ENCODE measurements around the gene CCDC184.
A peak's percentile ranks its signal among the peaks of the same experiment; 100 is the strongest.

The CCDC184 gene

DNA sequence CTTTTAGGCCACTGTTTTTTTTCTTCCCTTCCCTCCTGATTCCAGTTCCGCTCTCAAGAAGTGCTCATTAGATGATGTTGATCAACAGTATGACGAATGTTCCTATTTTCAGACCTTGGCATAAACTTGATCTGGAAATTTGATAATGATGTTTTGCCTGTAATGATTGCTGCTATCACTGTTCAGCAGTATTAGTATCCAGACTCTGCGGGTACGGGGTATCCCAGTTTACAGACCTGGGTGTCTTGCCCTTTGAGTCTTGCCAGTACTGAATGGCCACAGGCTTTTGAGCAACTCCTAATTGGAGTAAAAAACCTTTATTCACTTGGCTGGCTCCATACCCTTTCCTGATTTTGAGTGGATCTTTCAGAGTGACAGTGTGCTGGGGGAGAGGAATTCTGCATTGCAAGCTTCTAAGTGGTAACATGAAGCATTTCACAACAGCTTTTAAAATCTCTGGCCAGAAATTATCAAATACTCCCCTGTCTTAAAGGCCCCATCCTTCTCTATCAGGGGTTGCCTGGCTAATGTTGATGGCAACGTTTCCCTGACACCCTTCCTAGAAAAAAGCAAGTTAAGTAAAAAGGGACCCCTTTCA is 20.2 kb upstream of the CCDC184 start:
- no peak for TF ChIP-seq TCF12 (IDR thresholded peaks at IDR 0.05; ENCODE audit: low read depth)
- no peak for TF ChIP-seq TEAD4 (IDR thresholded peaks at IDR 0.05)
- TF ChIP-seq FOXM1 (IDR thresholded peaks at IDR 0.05; ENCODE audit: borderline replicate concordance, low read depth), result no peak

DNA sequence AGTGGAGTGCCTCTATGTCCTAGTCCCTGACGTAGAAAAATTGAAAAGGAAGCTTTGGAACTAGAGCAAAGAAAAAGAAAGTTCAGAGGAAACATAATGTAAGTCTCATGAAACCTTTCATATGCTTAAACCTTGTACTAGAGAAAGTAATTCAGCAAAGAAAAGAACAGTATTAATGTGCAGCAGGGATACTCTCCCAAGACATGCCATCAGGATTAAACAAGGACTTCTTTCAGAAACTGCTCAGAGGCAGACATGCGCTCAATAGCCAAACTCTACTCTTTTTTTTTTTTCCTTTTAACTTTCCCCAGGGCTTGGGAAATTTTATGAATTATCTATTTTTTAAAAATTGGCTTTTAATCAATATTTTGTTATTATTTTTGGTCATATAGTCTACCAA is 19.0 kb upstream of the CCDC184 start:
- no peak for TF ChIP-seq EP300 (IDR thresholded peaks at IDR 0.05; ENCODE audit: borderline replicate concordance)
- no peak for TF ChIP-seq CREB1 (IDR thresholded peaks at IDR 0.05; ENCODE audit: low read depth)
- no peak for TF ChIP-seq REST (IDR thresholded peaks at IDR 0.05; ENCODE audit: low read depth)
- TF ChIP-seq NFIC (IDR thresholded peaks at IDR 0.05), result no peak
- TF ChIP-seq RAD21 (IDR thresholded peaks at IDR 0.05; ENCODE audit: low read depth), result no peak
- no peak for TF ChIP-seq FOXM1 (IDR thresholded peaks at IDR 0.05; ENCODE audit: borderline replicate concordance, low read depth)
- TF ChIP-seq ZBTB7A (IDR thresholded peaks at IDR 0.05; ENCODE audit: low read depth), result no peak
- TF ChIP-seq TCF12 (IDR thresholded peaks at IDR 0.05; ENCODE audit: low read depth), result no peak
- TF ChIP-seq YY1 (IDR thresholded peaks at IDR 0.05; ENCODE audit: low read depth), result no peak
- TF ChIP-seq TEAD4 (IDR thresholded peaks at IDR 0.05), result no peak
- TF ChIP-seq EGR1 (IDR thresholded peaks at IDR 0.05), result no peak
- no peak for TF ChIP-seq TAF1 (IDR thresholded peaks at IDR 0.05; ENCODE audit: low read depth)
- TF ChIP-seq, protein P1, sequence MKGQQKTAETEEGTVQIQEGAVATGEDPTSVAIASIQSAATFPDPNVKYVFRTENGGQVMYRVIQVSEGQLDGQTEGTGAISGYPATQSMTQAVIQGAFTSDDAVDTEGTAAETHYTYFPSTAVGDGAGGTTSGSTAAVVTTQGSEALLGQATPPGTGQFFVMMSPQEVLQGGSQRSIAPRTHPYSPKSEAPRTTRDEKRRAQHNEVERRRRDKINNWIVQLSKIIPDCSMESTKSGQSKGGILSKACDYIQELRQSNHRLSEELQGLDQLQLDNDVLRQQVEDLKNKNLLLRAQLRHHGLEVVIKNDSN (IDR thresholded peaks at IDR 0.05), result no peak
- no peak for TF ChIP-seq CEBPB (IDR thresholded peaks at IDR 0.05)
- TF ChIP-seq, protein P2, sequence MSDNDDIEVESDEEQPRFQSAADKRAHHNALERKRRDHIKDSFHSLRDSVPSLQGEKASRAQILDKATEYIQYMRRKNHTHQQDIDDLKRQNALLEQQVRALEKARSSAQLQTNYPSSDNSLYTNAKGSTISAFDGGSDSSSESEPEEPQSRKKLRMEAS (IDR thresholded peaks at IDR 0.05), result no peak

- peak; percentile 95 for TF ChIP-seq RAD21 (IDR thresholded peaks at IDR 0.05; ENCODE audit: low read depth)
- TF ChIP-seq CREB1 (IDR thresholded peaks at IDR 0.05; ENCODE audit: low read depth), result no peak
Measured at GRCh38 chr12:48165089-48165981, 18.1 kb upstream of the CCDC184 start.

- TF ChIP-seq ZBTB7A (IDR thresholded peaks at IDR 0.05; ENCODE audit: low read depth), result no peak
- no peak for TF ChIP-seq FOXM1 (IDR thresholded peaks at IDR 0.05; ENCODE audit: borderline replicate concordance, low read depth)
- no peak for TF ChIP-seq YY1 (IDR thresholded peaks at IDR 0.05; ENCODE audit: low read depth)
- no peak for TF ChIP-seq RAD21 (IDR thresholded peaks at IDR 0.05; ENCODE audit: low read depth)
- TF ChIP-seq EGR1 (IDR thresholded peaks at IDR 0.05), result no peak
- no peak for TF ChIP-seq NFIC (IDR thresholded peaks at IDR 0.05)
- no peak for TF ChIP-seq TCF12 (IDR thresholded peaks at IDR 0.05; ENCODE audit: low read depth)
- TF ChIP-seq CEBPB (IDR thresholded peaks at IDR 0.05), result no peak
- TF ChIP-seq CREB1 (IDR thresholded peaks at IDR 0.05; ENCODE audit: low read depth), result no peak
- no peak for TF ChIP-seq TAF1 (IDR thresholded peaks at IDR 0.05; ENCODE audit: low read depth)
- TF ChIP-seq REST (IDR thresholded peaks at IDR 0.05; ENCODE audit: low read depth), result no peak
- no peak for TF ChIP-seq TEAD4 (IDR thresholded peaks at IDR 0.05)
- TF ChIP-seq EP300 (IDR thresholded peaks at IDR 0.05; ENCODE audit: borderline replicate concordance), result no peak
- TF ChIP-seq, protein P2 (IDR thresholded peaks at IDR 0.05), result no peak
- TF ChIP-seq, protein P1 (IDR thresholded peaks at IDR 0.05), result no peak
Measured at GRCh38 chr12:48169011-48169410, 14.4 kb upstream of the CCDC184 start.

- no peak for TF ChIP-seq RAD21 (IDR thresholded peaks at IDR 0.05; ENCODE audit: low read depth)
- TF ChIP-seq TCF12 (IDR thresholded peaks at IDR 0.05; ENCODE audit: low read depth), result no peak
- TF ChIP-seq NFIC (IDR thresholded peaks at IDR 0.05), result no peak
- no peak for TF ChIP-seq FOXM1 (IDR thresholded peaks at IDR 0.05; ENCODE audit: borderline replicate concordance, low read depth)
- TF ChIP-seq EGR1 (IDR thresholded peaks at IDR 0.05), result no peak
- TF ChIP-seq REST (IDR thresholded peaks at IDR 0.05; ENCODE audit: low read depth), result no peak
- no peak for TF ChIP-seq ZBTB7A (IDR thresholded peaks at IDR 0.05; ENCODE audit: low read depth)
- TF ChIP-seq TEAD4 (IDR thresholded peaks at IDR 0.05), result no peak
- TF ChIP-seq EP300 (IDR thresholded peaks at IDR 0.05; ENCODE audit: borderline replicate concordance), result no peak
- no peak for TF ChIP-seq CREB1 (IDR thresholded peaks at IDR 0.05; ENCODE audit: low read depth)
- TF ChIP-seq, protein P1 (IDR thresholded peaks at IDR 0.05), result no peak
- no peak for TF ChIP-seq CEBPB (IDR thresholded peaks at IDR 0.05)
- TF ChIP-seq, protein P2 (IDR thresholded peaks at IDR 0.05), result no peak
- TF ChIP-seq TAF1 (IDR thresholded peaks at IDR 0.05; ENCODE audit: low read depth), result no peak
Measured at GRCh38 chr12:48175613-48176416, 7.6 kb upstream of the CCDC184 start.

Measured in Ishikawa (cell line).